Central memory CD8-positive, alpha-beta T cell (primary cell): ENCODE measurements around the gene ICAM1.

ENCODE experiments used
- ATAC-seq: fragments of 150-1000 bp; cut with Tn5 transposase; replicated peaks from 2 replicates; pipeline ENCODE4 v1.10.0; 2022; ENCODE audit warnings: mild to moderate bottlenecking, moderate FRiP score, moderate number of reproducible peaks; ENCODE audit not compliant: poor library complexity, severe bottlenecking; ENCODE audit errors: extremely low read depth
- DNase-seq, 2 donors: peaks; one replicate each; pipeline ENCODE4 v3.0.0; 2021; ENCODE audit warnings: low spot score in 2 of 2
- H3K27ac Mint-ChIP-seq: one replicate; pipeline ENCODE4 v1.8.0; 2022; ENCODE audit warnings: low read depth, mild to moderate bottlenecking, moderate library complexity, mixed read lengths
- H3K27me3 Mint-ChIP-seq: one replicate; pipeline ENCODE4 v1.8.0; 2022; ENCODE audit warnings: mixed read lengths
- H3K36me3 Mint-ChIP-seq: one replicate; pipeline ENCODE4 v1.8.0; 2022; ENCODE audit warnings: mild to moderate bottlenecking, moderate library complexity, mixed read lengths; ENCODE audit not compliant: insufficient read depth
- H3K4me1 Mint-ChIP-seq: one replicate; pipeline ENCODE4 v1.8.0; 2022; ENCODE audit warnings: mixed read lengths
- H3K4me3 Mint-ChIP-seq: one replicate; pipeline ENCODE4 v1.8.0; 2022; ENCODE audit warnings: mild to moderate bottlenecking, moderate library complexity, mixed read lengths
- H3K9me3 Mint-ChIP-seq: one replicate; pipeline ENCODE4 v1.8.0; 2022; ENCODE audit warnings: mixed read lengths

The ICAM1 gene, protein sequence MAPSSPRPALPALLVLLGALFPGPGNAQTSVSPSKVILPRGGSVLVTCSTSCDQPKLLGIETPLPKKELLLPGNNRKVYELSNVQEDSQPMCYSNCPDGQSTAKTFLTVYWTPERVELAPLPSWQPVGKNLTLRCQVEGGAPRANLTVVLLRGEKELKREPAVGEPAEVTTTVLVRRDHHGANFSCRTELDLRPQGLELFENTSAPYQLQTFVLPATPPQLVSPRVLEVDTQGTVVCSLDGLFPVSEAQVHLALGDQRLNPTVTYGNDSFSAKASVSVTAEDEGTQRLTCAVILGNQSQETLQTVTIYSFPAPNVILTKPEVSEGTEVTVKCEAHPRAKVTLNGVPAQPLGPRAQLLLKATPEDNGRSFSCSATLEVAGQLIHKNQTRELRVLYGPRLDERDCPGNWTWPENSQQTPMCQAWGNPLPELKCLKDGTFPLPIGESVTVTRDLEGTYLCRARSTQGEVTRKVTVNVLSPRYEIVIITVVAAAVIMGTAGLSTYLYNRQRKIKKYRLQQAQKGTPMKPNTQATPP

DNA sequence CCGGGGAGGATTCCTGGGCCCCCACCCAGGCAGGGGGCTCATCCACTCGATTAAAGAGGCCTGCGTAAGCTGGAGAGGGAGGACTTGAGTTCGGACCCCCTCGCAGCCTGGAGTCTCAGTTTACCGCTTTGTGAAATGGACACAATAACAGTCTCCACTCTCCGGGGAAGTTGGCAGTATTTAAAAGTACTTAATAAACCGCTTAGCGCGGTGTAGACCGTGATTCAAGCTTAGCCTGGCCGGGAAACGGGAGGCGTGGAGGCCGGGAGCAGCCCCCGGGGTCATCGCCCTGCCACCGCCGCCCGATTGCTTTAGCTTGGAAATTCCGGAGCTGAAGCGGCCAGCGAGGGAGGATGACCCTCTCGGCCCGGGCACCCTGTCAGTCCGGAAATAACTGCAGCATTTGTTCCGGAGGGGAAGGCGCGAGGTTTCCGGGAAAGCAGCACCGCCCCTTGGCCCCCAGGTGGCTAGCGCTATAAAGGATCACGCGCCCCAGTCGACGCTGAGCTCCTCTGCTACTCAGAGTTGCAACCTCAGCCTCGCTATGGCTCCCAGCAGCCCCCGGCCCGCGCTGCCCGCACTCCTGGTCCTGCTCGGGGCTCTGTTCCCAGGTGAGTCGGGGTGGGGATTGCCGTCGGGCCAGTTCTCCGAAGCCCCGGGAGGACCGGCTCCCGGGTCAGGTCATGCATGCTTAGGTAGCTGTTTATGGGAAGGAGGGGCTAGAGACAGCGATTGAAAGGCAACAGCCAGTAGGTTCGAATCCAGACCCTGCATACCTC lies at the start of gene ICAM1:
Gene ICAM1 (plus strand): TSS at position 505 of the 779 bp plus-strand sequence. CDS start 40 bp downstream, at position 545.
- H3K4me1 Mint-ChIP-seq: peaks cover 43% of the 10 kb centered on the region

DNA sequence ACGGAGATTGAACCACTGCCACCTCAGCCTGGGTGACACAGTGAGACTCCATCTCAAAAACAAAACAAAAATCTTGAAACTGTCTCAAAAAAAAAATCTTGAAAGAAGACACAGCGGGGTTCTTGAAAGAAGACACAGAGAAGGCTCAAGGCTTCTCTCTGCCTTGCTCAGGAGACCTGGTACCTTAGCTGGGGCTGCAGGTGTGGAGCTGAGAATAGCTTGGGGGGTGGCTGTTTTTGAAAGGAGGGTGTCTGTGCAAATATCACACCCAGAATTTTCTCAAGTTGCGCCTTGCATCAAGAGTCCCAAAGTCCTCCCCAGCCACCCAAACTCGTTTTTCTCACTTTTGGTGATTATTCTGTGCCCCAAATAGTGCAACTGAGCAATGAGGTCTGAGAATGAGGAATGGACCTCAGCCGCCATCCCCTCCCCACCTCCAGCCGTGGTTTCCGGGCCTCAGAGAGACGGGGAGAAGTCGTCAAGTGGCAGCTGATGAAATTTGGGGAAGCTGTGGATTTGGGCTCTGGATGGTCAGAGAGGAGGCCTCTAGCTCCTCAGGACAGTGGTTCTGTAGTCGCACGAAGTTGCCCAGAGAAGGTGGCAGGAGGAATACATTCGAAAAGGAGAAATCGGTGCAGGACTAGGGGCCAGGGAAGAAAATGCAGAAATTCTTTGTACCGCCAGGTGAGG lies 48.6 kb upstream of the ICAM1 start:
- no peak for ATAC-seq
- Mint-ChIP-seq H3K4me1 (peaks cover 8% of the 10 kb centered on the region), H3K4me3 (no peak overlapping the region), H3K27me3 (no peaks in the 10 kb centered on the region), H3K27ac (no peak overlapping the region), H3K36me3 (peaks cover 13% of the 10 kb centered on the region), H3K9me3 (no peaks in the 10 kb centered on the region)
- no peak for DNase-seq

More for the DNA sequence above, at the start of gene ICAM1:
- no peaks in the 10 kb centered on the region for H3K27me3 Mint-ChIP-seq
- peak within 1 kb of the TSS; percentile 83 for H3K4me3 Mint-ChIP-seq
- peak within 1 kb of the TSS; percentile 94 for H3K27ac Mint-ChIP-seq
- DNase-seq: peak; percentile 53 to 66
- peak; percentile 60 for ATAC-seq
- no peaks in the 10 kb centered on the region for H3K9me3 Mint-ChIP-seq
- H3K36me3 Mint-ChIP-seq: peaks cover 17% of the 10 kb centered on the region

DNA sequence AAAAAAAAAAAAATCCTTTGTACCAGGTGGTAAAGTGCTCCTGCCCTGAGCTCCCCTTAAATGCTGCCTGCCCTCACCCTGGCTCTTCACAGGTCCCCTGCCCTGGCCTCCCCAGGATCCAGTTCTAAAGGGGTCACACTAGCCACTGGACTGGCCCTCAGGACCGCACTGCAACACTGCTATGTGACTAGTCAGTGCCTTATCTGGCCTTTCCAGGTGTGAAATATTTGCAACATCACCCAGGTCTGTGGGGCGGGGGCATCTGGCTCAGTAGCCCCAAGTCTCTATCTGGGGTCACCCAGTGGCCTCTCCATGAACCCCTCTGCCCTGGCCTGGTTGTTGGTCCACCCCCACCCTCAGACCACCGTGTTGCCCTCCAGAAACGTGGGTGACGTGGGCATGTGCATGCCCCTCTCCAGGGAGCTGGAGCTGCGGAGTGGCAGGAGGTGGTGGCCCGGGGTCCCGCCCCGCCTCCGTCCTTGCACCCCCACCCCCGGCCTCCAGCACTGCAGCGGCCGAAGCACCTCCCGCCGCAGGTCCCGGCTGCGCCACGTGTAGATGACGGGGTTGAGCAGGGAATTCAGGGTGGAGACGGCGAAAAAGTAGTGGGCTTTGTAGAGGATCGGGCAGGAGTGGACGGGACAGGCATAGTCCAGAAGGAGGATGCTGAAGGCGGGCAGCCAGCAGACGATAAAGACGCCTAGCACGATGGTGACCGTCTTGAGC lies 47.3 kb upstream of the ICAM1 start:
- DNase-seq (no peak), ATAC-seq (no peak)
- Mint-ChIP-seq H3K27ac (no peak overlapping the region), H3K4me1 (peaks cover 9% of the 10 kb centered on the region), H3K27me3 (no peaks in the 10 kb centered on the region), H3K9me3 (no peaks in the 10 kb centered on the region), H3K4me3 (no peak overlapping the region), H3K36me3 (peaks cover 10% of the 10 kb centered on the region)

DNA sequence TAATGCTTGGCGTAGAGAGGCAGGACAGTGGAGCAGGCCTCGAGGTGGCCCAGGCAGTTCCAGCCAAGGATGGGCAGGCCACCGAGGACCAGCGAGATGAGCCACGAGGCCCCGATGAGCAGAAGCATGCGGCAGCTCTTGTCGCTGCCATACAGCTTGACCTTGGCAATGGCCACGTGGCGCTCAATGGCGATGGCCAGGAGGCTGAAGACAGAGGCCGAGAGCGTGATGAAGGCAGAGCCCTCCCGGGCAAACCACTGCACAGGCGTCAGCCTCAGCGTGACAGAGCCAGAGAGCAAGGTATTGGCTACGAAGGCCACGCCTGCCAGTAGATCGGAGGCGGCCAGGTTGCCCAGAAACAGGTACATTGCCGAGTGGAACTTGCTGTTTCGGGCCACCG lies 46.6 kb upstream of the ICAM1 start:
- Mint-ChIP-seq H3K36me3 (peaks cover 9% of the 10 kb centered on the region), H3K9me3 (no peaks in the 10 kb centered on the region), H3K4me3 (no peak overlapping the region), H3K27me3 (no peaks in the 10 kb centered on the region), H3K4me1 (peaks cover 16% of the 10 kb centered on the region), H3K27ac (no peak overlapping the region)
- ATAC-seq (no peak), DNase-seq (no peak)

DNA sequence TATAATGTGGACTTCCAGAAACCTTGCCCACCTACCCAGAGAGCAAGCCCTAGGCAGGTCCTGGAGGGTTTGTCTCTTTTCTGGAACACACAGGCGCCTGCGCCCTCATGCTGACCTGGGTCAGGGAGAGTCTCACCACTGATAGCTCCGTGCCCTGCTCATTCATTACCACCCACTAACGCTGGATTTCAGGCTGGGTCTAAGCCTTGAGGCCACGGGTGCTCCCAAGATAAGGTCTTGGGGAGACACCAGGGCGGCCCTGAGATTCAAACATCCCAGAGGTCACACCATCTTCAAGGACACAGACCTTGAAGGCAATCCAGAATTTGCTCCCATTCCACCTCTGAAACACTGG lies 44.9 kb upstream of the ICAM1 start:
- H3K27me3 Mint-ChIP-seq: no peaks in the 10 kb centered on the region
- H3K27ac Mint-ChIP-seq: no peak overlapping the region
- DNase-seq (no peak), ATAC-seq (no peak)
- H3K4me3 Mint-ChIP-seq: no peak overlapping the region
- H3K9me3 Mint-ChIP-seq: no peaks in the 10 kb centered on the region
- peaks cover 22% of the 10 kb centered on the region for H3K4me1 Mint-ChIP-seq
- peaks cover 16% of the 10 kb centered on the region for H3K36me3 Mint-ChIP-seq

DNA sequence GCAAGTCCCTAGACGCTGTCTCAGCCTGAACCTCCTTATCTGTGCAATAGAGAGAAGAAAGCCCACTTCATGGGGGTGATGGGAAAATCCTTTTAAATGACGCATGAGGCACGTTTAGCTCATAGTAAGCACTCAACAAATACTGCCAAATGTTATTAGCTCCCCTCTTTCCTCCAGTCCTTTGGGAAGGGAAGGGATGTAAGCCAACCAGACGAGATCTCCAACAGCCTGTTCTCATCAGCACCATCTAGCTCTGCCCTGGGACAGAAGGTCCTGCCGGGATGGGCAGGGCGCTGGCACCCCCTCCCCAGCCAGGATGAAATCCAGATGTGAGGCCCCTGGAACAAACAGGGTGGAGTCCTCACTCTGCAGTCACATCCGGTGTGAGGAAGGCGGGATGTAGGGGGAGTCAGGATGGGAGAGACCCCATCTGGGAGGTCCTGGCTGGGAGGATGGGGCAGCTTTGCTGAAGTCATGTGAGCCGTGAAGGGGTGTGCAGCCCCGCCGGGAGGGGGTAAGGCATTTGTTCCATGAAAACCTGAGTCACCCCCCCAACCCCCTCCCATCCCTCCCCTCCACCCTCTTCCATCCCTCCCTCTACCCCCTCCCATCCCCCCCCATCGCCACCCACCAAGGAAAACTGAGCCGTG lies 44.4 kb upstream of the ICAM1 start:
- Mint-ChIP-seq H3K27me3 (no peaks in the 10 kb centered on the region), H3K36me3 (peaks cover 19% of the 10 kb centered on the region), H3K4me1 (peaks cover 22% of the 10 kb centered on the region), H3K4me3 (no peak overlapping the region), H3K27ac (no peak overlapping the region), H3K9me3 (no peaks in the 10 kb centered on the region)
- ATAC-seq: no peak
- no peak for DNase-seq

DNA sequence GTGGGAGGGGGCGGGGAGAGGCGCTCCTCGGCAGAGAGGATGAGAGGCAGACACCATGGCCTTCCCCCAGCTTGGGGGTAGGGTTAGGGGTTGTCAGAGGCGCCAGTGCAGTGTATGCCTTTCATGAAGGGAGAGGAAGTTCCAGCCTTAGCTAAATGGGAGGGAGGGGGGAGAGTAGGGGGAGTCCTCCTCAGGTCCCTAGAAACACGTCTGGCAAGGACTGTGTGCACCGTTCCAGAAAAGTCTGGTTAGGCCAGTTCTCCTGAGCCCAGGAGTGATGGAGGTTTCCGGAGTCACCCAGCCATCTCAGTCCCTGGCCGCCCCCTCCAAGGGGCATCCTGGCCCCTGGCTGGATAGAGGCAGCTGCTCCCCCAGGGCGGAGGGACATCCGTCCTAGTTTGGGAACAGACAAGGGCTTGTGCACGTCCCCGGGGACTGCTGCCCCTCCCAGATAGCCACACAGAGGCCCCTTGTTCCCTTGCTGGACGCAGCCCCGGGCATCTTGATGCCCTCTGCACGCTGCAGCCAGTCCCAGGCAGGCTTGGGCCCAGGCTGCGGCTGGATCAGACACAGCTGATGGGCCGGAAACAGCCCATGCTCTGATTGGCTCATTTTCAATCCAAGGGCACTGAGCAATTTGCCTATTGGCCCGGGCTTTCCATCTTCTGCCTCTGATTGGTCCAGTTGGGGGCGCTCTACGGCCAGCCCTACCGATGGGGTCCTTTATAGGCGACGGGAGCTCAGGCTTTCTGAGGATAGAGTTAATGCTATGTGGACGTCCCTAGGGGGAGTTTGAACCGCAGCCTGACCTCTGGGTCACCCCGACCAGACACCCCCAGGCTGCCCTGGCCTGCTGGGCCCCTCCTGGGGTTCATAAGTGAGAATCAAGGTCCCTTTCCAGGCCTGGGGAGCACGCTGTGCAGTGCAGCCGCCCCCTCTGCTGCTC lies 43.6 kb upstream of the ICAM1 start:
- no peak for DNase-seq
- no peak overlapping the region for H3K27ac Mint-ChIP-seq
- H3K27me3 Mint-ChIP-seq: no peaks in the 10 kb centered on the region

DNA sequence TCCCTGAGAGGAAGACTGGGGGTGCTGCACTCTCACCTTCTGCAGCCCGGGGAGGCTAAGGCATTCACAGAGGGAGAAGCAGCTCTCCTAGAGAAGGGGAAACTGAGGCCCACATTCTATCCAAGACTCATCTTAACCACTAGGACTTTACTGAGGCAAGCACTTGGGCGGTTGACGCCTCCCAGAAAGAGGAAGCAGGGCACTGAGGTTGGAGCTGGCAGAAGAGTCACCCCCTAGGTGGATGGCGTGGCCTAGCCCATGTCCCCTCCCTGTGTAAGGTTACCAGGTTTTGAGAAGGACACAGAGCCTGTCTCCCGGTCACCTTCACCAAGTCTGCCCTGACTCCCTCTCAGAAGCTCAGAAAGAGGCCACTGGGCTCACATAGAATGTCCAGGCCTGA lies 42.5 kb upstream of the ICAM1 start:
- Mint-ChIP-seq H3K9me3 (no peaks in the 10 kb centered on the region), H3K27ac (no peak overlapping the region), H3K36me3 (peaks cover 15% of the 10 kb centered on the region), H3K27me3 (no peaks in the 10 kb centered on the region), H3K4me3 (no peak overlapping the region), H3K4me1 (peaks cover 22% of the 10 kb centered on the region)
- no peak for ATAC-seq
- DNase-seq: no peak

More for the DNA sequence above, 43.6 kb upstream of the ICAM1 start:
- H3K4me3 Mint-ChIP-seq: no peak overlapping the region
- H3K9me3 Mint-ChIP-seq: no peaks in the 10 kb centered on the region
- H3K36me3 Mint-ChIP-seq: peaks cover 19% of the 10 kb centered on the region
- H3K4me1 Mint-ChIP-seq: peaks cover 22% of the 10 kb centered on the region
- ATAC-seq: no peak

DNA sequence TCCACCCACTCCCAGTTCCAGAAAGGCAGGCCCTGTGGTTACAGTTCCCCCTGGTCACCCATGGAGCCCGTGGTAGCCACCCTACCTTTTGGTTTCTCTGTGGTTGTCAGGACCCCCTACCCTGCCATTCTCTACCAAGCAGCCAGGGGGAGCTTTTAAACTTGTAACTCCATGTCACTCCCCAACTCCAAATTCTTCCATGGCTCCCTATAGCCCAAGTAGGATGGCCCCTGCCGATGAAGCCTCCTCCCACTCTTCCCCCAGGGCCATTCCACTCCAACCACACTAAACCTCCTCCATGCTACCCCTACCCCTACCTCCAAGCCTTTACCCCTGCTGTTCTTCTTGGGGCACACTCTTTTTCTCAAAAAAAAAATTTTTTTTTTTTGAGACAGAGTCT lies 42.0 kb upstream of the ICAM1 start:
- Mint-ChIP-seq H3K27me3 (no peaks in the 10 kb centered on the region), H3K9me3 (no peaks in the 10 kb centered on the region), H3K27ac (peak overlapping the region; percentile 85), H3K36me3 (peaks cover 14% of the 10 kb centered on the region), H3K4me3 (peak overlapping the region; percentile 89), H3K4me1 (peaks cover 22% of the 10 kb centered on the region)
- DNase-seq (no peak), ATAC-seq (no peak)

DNA sequence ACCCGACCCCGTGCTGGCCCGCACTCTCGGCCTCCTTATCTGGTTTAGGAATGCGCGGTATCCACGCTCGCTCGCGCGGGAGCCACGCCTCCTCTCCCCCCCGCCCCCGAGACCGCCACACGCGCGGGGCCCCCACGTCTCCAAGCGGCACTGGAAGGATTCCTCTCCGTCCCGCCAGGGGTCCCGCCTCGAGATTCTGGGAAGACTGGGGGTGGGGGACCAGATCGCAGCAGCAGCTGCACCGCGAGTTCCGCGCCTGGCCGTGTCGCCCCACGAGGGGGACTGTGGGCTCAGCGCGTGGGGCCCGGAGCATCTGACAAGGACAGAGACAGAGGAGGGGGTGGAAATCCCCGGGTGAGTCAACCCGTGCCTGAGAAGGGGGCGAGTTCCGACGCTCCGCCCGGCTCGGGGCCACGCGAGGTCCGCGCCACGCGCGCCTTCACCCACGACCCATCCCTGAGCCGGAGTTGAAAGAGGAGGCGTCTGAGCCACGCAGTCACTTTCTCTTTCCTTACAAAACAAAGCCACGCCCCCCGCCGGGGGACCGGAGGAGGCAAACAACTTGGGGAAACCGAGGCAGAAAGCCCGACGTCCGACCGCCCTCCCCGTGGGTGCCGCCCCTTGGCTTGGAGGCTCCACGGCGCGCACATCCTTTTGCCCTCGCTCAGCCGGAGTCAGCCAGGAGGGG lies 40.6 kb upstream of the ICAM1 start:
- DNase-seq (peak; percentile 41 to 55), ATAC-seq (peak; percentile 75)
- Mint-ChIP-seq H3K36me3 (peaks cover 12% of the 10 kb centered on the region), H3K9me3 (no peaks in the 10 kb centered on the region), H3K4me1 (peaks cover 22% of the 10 kb centered on the region), H3K27me3 (no peaks in the 10 kb centered on the region), H3K27ac (peak overlapping the region; percentile 85), H3K4me3 (peak overlapping the region; percentile 89)
